Peyer's patch (tissue), 4 donors: ENCODE results near the gene LRPPRC. TPM values are rescaled to one million over a fixed set of nuclear protein-coding genes. Genes with fewer than 3 reads are reported as not detected.
"Not testable (repeated sequence)": the region's sequence is repeated elsewhere in the genome, so short reads cannot be mapped to it uniquely, and the experiment has no call there.

Experiments
- DNase-seq, 3 donors: peaks; one replicate each; pipeline ENCODE4 v3.0.0-alpha.2; 2017 to 2019
- H3K27ac ChIP-seq, 4 donors: fragments of 200-600 bp; sonication (generic); one replicate each; pipeline ENCODE4 v1.5.1; 2016 to 2019
- H3K27me3 ChIP-seq, 2 donors: fragments of 200-600 bp; sonication (generic); one replicate each; pipeline ENCODE4 v1.5.1; 2019
- H3K36me3 ChIP-seq, 3 donors: fragments of 200-600 bp; sonication (generic); one replicate each; pipeline ENCODE4 v1.5.1; 2016 to 2019
- H3K4me1 ChIP-seq, 4 donors: fragments of 200-600 bp; sonication (generic); one replicate each; pipeline ENCODE4 v1.5.1; 2016 to 2019
- H3K4me3 ChIP-seq, 4 donors: fragments of 200-600 bp; sonication (generic); 1 replicate in 3 of 4; 2 replicates in 1 of 4; pipeline ENCODE4 v1.5.1; 2016 to 2019; ENCODE audit warnings: mild to moderate bottlenecking in 1 of 4
- H3K9me3 ChIP-seq, 4 donors: fragments of 200-600 bp; sonication (generic); one replicate each; pipeline ENCODE4 v1.5.1; 2016 to 2019; ENCODE audit warnings: mild to moderate bottlenecking in 1 of 4
- POLR2A ChIP-seq, 2 donors: fragments of 450-650 bp; IDR thresholded peaks; one replicate each; pipeline ENCODE4 v1.5.1; 2017; ENCODE audit warnings: antibody characterized with exemption in 2 of 2, mild to moderate bottlenecking in 2 of 2, moderate library complexity in 2 of 2
- total RNA-seq, 4 donors: library from RNA; depleted of rRNA; stranded (reverse); fragments of >200 nt; gene quantifications; one replicate each; pipeline ENCODE4 v1.1.0, GENCODE V29; 2016
- TF ChIP-seq, protein P1 (sequence below), 6 experiments: fragments of 450-650 bp in 4 of 6; fragments of 200-600 bp in 2 of 6; sonication (generic) in 1 of 6; IDR thresholded peaks; one replicate each; pipeline ENCODE4 v1.5.1; 2017 to 2019; ENCODE audit warnings: antibody characterized with exemption in 6 of 6, mild to moderate bottlenecking in 3 of 6, moderate library complexity in 1 of 6

LRPPRC gene
- total RNA-seq, 4 donors from 2014 or later: 45.7 to 70.1 (median 53.3) TPM

DNA sequence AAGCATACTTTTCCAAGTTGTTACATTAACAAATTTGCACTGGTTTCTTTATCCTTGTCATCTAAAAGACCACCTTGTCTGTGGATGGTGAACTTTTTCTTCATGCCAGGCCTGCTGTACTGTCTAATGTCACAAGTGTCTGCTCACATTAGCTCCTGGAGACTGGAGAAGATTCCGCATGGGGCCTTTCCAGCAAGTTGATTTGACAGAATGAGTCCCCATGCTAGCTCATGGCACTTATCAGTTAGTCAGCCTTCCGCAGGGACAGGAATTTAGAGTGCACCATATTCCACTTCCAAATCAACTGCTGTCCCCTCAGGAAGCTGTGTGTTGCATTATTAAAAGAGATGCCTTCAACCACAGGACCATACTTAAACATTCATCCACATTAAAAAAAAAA, 41.4 kb upstream of the LRPPRC start:
- H3K27me3 ChIP-seq: no peaks in the 10 kb centered on the region
- H3K4me3 ChIP-seq: no peak overlapping the region
- H3K4me1 ChIP-seq: no peaks in the 10 kb centered on the region
- DNase-seq: no peak
- no peaks in the 10 kb centered on the region for H3K36me3 ChIP-seq
- H3K27ac ChIP-seq: no peak overlapping the region
- TF ChIP-seq, protein P1, sequence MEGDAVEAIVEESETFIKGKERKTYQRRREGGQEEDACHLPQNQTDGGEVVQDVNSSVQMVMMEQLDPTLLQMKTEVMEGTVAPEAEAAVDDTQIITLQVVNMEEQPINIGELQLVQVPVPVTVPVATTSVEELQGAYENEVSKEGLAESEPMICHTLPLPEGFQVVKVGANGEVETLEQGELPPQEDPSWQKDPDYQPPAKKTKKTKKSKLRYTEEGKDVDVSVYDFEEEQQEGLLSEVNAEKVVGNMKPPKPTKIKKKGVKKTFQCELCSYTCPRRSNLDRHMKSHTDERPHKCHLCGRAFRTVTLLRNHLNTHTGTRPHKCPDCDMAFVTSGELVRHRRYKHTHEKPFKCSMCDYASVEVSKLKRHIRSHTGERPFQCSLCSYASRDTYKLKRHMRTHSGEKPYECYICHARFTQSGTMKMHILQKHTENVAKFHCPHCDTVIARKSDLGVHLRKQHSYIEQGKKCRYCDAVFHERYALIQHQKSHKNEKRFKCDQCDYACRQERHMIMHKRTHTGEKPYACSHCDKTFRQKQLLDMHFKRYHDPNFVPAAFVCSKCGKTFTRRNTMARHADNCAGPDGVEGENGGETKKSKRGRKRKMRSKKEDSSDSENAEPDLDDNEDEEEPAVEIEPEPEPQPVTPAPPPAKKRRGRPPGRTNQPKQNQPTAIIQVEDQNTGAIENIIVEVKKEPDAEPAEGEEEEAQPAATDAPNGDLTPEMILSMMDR (IDR thresholded peaks at IDR 0.05): no peak
- TF ChIP-seq POLR2A (IDR thresholded peaks at IDR 0.05): no peak
- H3K9me3 ChIP-seq: no peaks in the 10 kb centered on the region

- Histone ChIP-seq H3K36me3 (no peaks in the 10 kb centered on the region), H3K4me1 (no peaks in the 10 kb centered on the region), H3K4me3 (no peak overlapping the region), H3K27ac (no peak overlapping the region), H3K9me3 (no peaks in the 10 kb centered on the region), H3K27me3 (no peaks in the 10 kb centered on the region)
- TF ChIP-seq, protein P1 (IDR thresholded peaks at IDR 0.05): no peak
- TF ChIP-seq POLR2A (IDR thresholded peaks at IDR 0.05): no peak
- DNase-seq: no peak
These were observed 38.2 kb upstream of the LRPPRC start for GRCh38 chr2:44033947-44034346.

- not testable (repeated sequence) for H3K4me1 ChIP-seq, H3K9me3 ChIP-seq, H3K36me3 ChIP-seq, H3K27ac ChIP-seq, H3K27me3 ChIP-seq, DNase-seq, H3K4me3 ChIP-seq
These were observed 31.3 kb upstream of the LRPPRC start for GRCh38 chr2:44027076-44027475.

GRCh38 chr2:44016282-44016681, 20.5 kb upstream of the LRPPRC start:
- Histone ChIP-seq H3K4me3 (no peak overlapping the region), H3K4me1 (no peaks in the 10 kb centered on the region), H3K27ac (no peak overlapping the region), H3K9me3 (no peaks in the 10 kb centered on the region), H3K27me3 (no peaks in the 10 kb centered on the region), H3K36me3 (no peaks in the 10 kb centered on the region)
- peak in 1 of 3 donors; percentile 47 for DNase-seq
- no peak for TF ChIP-seq POLR2A (IDR thresholded peaks at IDR 0.05)
- TF ChIP-seq, protein P1 (IDR thresholded peaks at IDR 0.05): no peak

GRCh38 chr2:44015239-44015638, 19.4 kb upstream of the LRPPRC start:
- TF ChIP-seq, protein P1 (IDR thresholded peaks at IDR 0.05): no peak
- no peak for TF ChIP-seq POLR2A (IDR thresholded peaks at IDR 0.05)
- Histone ChIP-seq H3K4me1 (no peaks in the 10 kb centered on the region), H3K36me3 (no peaks in the 10 kb centered on the region), H3K9me3 (no peaks in the 10 kb centered on the region), H3K27ac (no peak overlapping the region), H3K4me3 (no peak overlapping the region), H3K27me3 (no peaks in the 10 kb centered on the region)
- DNase-seq: no peak

- not testable (repeated sequence) for H3K27ac ChIP-seq, H3K4me1 ChIP-seq, DNase-seq, H3K27me3 ChIP-seq, H3K36me3 ChIP-seq, H3K4me3 ChIP-seq, H3K9me3 ChIP-seq
These were observed 17.4 kb upstream of the LRPPRC start for GRCh38 chr2:44013205-44013604.

GRCh38 chr2:44010266-44010665, 14.5 kb upstream of the LRPPRC start:
- DNase-seq: no peak
- Histone ChIP-seq H3K4me3 (no peak overlapping the region), H3K27ac (no peak overlapping the region), H3K4me1 (no peaks in the 10 kb centered on the region), H3K9me3 (no peaks in the 10 kb centered on the region), H3K36me3 (no peaks in the 10 kb centered on the region), H3K27me3 (no peaks in the 10 kb centered on the region)
- TF ChIP-seq, protein P1 (IDR thresholded peaks at IDR 0.05): no peak
- TF ChIP-seq POLR2A (IDR thresholded peaks at IDR 0.05): no peak
